SK-N-SH treated with all-trans-retinoic acid at 6 μM for 48 hours (cell line): ENCODE data around the gene NBAS.

Experiments
- BACH2 ChIP-seq: fragments of 250-450 bp; sonication (Bioruptor Pico); IDR thresholded peaks from 2 replicates; pipeline ENCODE4 v1.9.0; 2021; ENCODE audit warnings: mild to moderate bottlenecking, borderline replicate concordance
- CREB5 ChIP-seq: fragments of 250-450 bp; sonication (Bioruptor Pico); IDR thresholded peaks from 2 replicates; pipeline ENCODE4 v1.5.1; 2020; ENCODE audit warnings: low read depth, mild to moderate bottlenecking, moderate library complexity

- no peak for TF ChIP-seq BACH2 (CRISPR knock-in tag)
- TF ChIP-seq CREB5 (CRISPR knock-in tag) = no peak
Observed at GRCh38 chr2:15485949-15486348, 75.2 kb downstream of the NBAS start.
